Peyer's patch (tissue), 4 donors: ENCODE results near the gene PPM1D. TPM values are rescaled to one million over a fixed set of nuclear protein-coding genes. Genes with fewer than 3 reads are reported as not detected.

Source experiments
- DNase-seq, 3 donors: peaks; one replicate each; pipeline ENCODE4 v3.0.0-alpha.2; 2017 to 2019
- H3K27ac ChIP-seq, 4 donors: fragments of 200-600 bp; sonication (generic); one replicate each; pipeline ENCODE4 v1.5.1; 2016 to 2019
- H3K27me3 ChIP-seq, 2 donors: fragments of 200-600 bp; sonication (generic); one replicate each; pipeline ENCODE4 v1.5.1; 2019
- H3K36me3 ChIP-seq, 3 donors: fragments of 200-600 bp; sonication (generic); one replicate each; pipeline ENCODE4 v1.5.1; 2016 to 2019
- H3K4me1 ChIP-seq, 4 donors: fragments of 200-600 bp; sonication (generic); one replicate each; pipeline ENCODE4 v1.5.1; 2016 to 2019
- H3K4me3 ChIP-seq, 4 donors: fragments of 200-600 bp; sonication (generic); 1 replicate in 3 of 4; 2 replicates in 1 of 4; pipeline ENCODE4 v1.5.1; 2016 to 2019; ENCODE audit warnings: mild to moderate bottlenecking in 1 of 4
- H3K9me3 ChIP-seq, 4 donors: fragments of 200-600 bp; sonication (generic); one replicate each; pipeline ENCODE4 v1.5.1; 2016 to 2019; ENCODE audit warnings: mild to moderate bottlenecking in 1 of 4
- CTCF ChIP-seq, 6 experiments: fragments of 450-650 bp in 4 of 6; fragments of 200-600 bp in 2 of 6; sonication (generic) in 1 of 6; IDR thresholded peaks; one replicate each; pipeline ENCODE4 v1.5.1; 2017 to 2019; ENCODE audit warnings: antibody characterized with exemption in 6 of 6, mild to moderate bottlenecking in 3 of 6, moderate library complexity in 1 of 6
- POLR2A ChIP-seq, 2 donors: fragments of 450-650 bp; IDR thresholded peaks; one replicate each; pipeline ENCODE4 v1.5.1; 2017; ENCODE audit warnings: antibody characterized with exemption in 2 of 2, mild to moderate bottlenecking in 2 of 2, moderate library complexity in 2 of 2
- total RNA-seq, 4 donors: library from RNA; depleted of rRNA; stranded (reverse); fragments of >200 nt; gene quantifications; one replicate each; pipeline ENCODE4 v1.1.0, GENCODE V29; 2016

The PPM1D gene
- total RNA-seq, 4 donors from 2014 or later, result 12.9 to 17.4 (median 14.3) TPM

- Histone ChIP-seq H3K4me1 (no peaks in the 10 kb centered on the region), H3K27ac (no peak overlapping the region), H3K27me3 (no peaks in the 10 kb centered on the region), H3K36me3 (peaks cover 0 to 51% (median 0%) of the 10 kb centered on the region in 3 donors), H3K9me3 (no peaks in the 10 kb centered on the region), H3K4me3 (no peak overlapping the region)
- TF ChIP-seq POLR2A (IDR thresholded peaks at IDR 0.05), result no peak
- no peak for DNase-seq
Measured at GRCh38 chr17:60652454-60653247, 52.7 kb downstream of the PPM1D start.

- H3K27ac ChIP-seq, result no peak overlapping the region
- no peaks in the 10 kb centered on the region for H3K27me3 ChIP-seq
- no peaks in the 10 kb centered on the region for H3K9me3 ChIP-seq
- DNase-seq, result no peak
- TF ChIP-seq CTCF (IDR thresholded peaks at IDR 0.05) (no peak), POLR2A (IDR thresholded peaks at IDR 0.05) (no peak)
- H3K4me3 ChIP-seq, result no peak overlapping the region
- H3K4me1 ChIP-seq, result no peaks in the 10 kb centered on the region
- H3K36me3 ChIP-seq, result peaks cover 0 to 51% (median 0%) of the 10 kb centered on the region in 3 donors
Measured at GRCh38 chr17:60653569-60653968, 53.6 kb downstream of the PPM1D start.

GRCh38 chr17:60656499-60656898, 56.5 kb downstream of the PPM1D start:
- no peak for DNase-seq
- peaks cover 0 to 21% (median 0%) of the 10 kb centered on the region in 3 donors for H3K36me3 ChIP-seq
- no peaks in the 10 kb centered on the region for H3K9me3 ChIP-seq
- H3K4me1 ChIP-seq, result no peaks in the 10 kb centered on the region
- no peak overlapping the region for H3K4me3 ChIP-seq
- H3K27ac ChIP-seq, result no peak overlapping the region
- no peaks in the 10 kb centered on the region for H3K27me3 ChIP-seq
- TF ChIP-seq CTCF (IDR thresholded peaks at IDR 0.05), result no peak
- no peak for TF ChIP-seq POLR2A (IDR thresholded peaks at IDR 0.05)

GRCh38 chr17:60659156-60659555, 59.2 kb downstream of the PPM1D start:
- Histone ChIP-seq H3K4me1 (no peaks in the 10 kb centered on the region), H3K27ac (no peak overlapping the region), H3K4me3 (no peak overlapping the region), H3K9me3 (no peaks in the 10 kb centered on the region), H3K36me3 (peaks cover 0 to 29% (median 0%) of the 10 kb centered on the region in 3 donors), H3K27me3 (no peaks in the 10 kb centered on the region)
- TF ChIP-seq POLR2A (IDR thresholded peaks at IDR 0.05), result no peak
- no peak for DNase-seq

GRCh38 chr17:60661489-60661888, 61.5 kb downstream of the PPM1D start:
- H3K27me3 ChIP-seq, result no peaks in the 10 kb centered on the region
- no peak for TF ChIP-seq POLR2A (IDR thresholded peaks at IDR 0.05)
- TF ChIP-seq CTCF (IDR thresholded peaks at IDR 0.05), result no peak
- DNase-seq, result no peak
- no peak overlapping the region for H3K4me3 ChIP-seq
- H3K4me1 ChIP-seq, result no peaks in the 10 kb centered on the region
- peaks cover 0 to 33% (median 0%) of the 10 kb centered on the region in 3 donors for H3K36me3 ChIP-seq
- H3K9me3 ChIP-seq, result no peaks in the 10 kb centered on the region
- no peak overlapping the region for H3K27ac ChIP-seq

DNA sequence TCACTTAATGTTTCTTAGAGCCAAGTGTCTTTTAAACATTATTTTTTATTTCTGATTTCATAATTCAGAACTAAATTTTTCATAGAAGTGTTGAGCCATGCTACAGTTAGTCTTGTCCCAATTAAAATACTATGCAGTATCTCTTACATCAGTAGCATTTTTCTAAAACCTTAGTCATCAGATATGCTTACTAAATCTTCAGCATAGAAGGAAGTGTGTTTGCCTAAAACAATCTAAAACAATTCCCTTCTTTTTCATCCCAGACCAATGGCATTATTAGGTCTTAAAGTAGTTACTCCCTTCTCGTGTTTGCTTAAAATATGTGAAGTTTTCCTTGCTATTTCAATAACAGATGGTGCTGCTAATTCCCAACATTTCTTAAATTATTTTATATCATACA, 64.0 kb downstream of the PPM1D start:
- Histone ChIP-seq H3K4me3 (no peak overlapping the region), H3K4me1 (no peaks in the 10 kb centered on the region), H3K36me3 (peaks cover 0 to 17% (median 0%) of the 10 kb centered on the region in 3 donors), H3K9me3 (no peaks in the 10 kb centered on the region), H3K27me3 (no peaks in the 10 kb centered on the region), H3K27ac (no peak overlapping the region)
- DNase-seq, result no peak
- no peak for TF ChIP-seq POLR2A (IDR thresholded peaks at IDR 0.05)
- TF ChIP-seq CTCF (IDR thresholded peaks at IDR 0.05), result no peak
